Transverse colon (tissue), 4 donors: ENCODE data around the gene SMC1A.

Experiments
- CTCF ChIP-seq, 5 experiments: fragments of 200-600 bp in 3 of 5; fragments of 450-650 bp in 2 of 5; sonication (generic) in 3 of 5; IDR thresholded peaks; 1 replicate in 2 of 5; 2 replicates in 3 of 5; pipeline ENCODE4 v1.5.1; 2016 to 2017; ENCODE audit warnings: antibody characterized with exemption in 5 of 5, inconsistent platforms in 3 of 5, mild to moderate bottlenecking in 2 of 5, moderate library complexity in 1 of 5
- EP300 ChIP-seq: sonication (generic); formaldehyde crosslinking; IDR thresholded peaks from one replicate; pipeline ENCODE4 v1.6.1; 2017; ENCODE audit warnings: antibody characterized with exemption, low read depth
- POLR2A ChIP-seq: fragments of 450-650 bp; IDR thresholded peaks from one replicate; pipeline ENCODE4 v1.6.1; 2016; ENCODE audit warnings: antibody characterized with exemption, mild to moderate bottlenecking, moderate library complexity
- POLR2AphosphoS5 ChIP-seq, 3 donors: sonication (generic); formaldehyde crosslinking; IDR thresholded peaks; one replicate each; pipeline ENCODE4 v1.6.1; 2016; ENCODE audit warnings: antibody characterized with exemption in 3 of 3

GRCh38 chrX:53422861-53423306 lies 430 bp upstream of the SMC1A start, which contains the start of gene RIBC1:
- TF ChIP-seq CTCF (IDR thresholded peaks at IDR 0.05) (no peak), POLR2AphosphoS5 (IDR thresholded peaks at IDR 0.05) (no peak), POLR2A (no peak), EP300 (no peak)
